Measurements from ENCODE around the gene HAUS7.

The HAUS7 gene

GRCh38 chrX:153439977-153440376 lies 30.4 kb downstream of the HAUS7 start:
- Histone ChIP-seq H3K4me3 (ENCODE audit: low read depth, low read length) (no peak overlapping the region), H3K9me3 (ENCODE audit: severe bottlenecking) (peaks cover 2% of the 10 kb centered on the region), H3K27me3 (ENCODE audit: insufficient read depth, low read depth, severe bottlenecking) (peaks cover 29% of the 10 kb centered on the region), H3K27ac (no peak overlapping the region), H3K36me3 (no peaks in the 10 kb centered on the region)
- DNase-seq = no peak
- no peak for TF ChIP-seq CTCF (IDR thresholded peaks at IDR 0.05; ENCODE audit: low read depth, low read length)

GRCh38 chrX:153438532-153438931 lies 31.8 kb downstream of the HAUS7 start:
- TF ChIP-seq CTCF (IDR thresholded peaks at IDR 0.05; ENCODE audit: low read depth, low read length) = peak; percentile 66
- H3K4me3 ChIP-seq (ENCODE audit: low read depth, low read length) = no peak overlapping the region
- DNase-seq = peak; percentile 47
- no peaks in the 10 kb centered on the region for H3K36me3 ChIP-seq
- peaks cover 31% of the 10 kb centered on the region for H3K27me3 ChIP-seq (ENCODE audit: insufficient read depth, low read depth, severe bottlenecking)
- H3K9me3 ChIP-seq (ENCODE audit: severe bottlenecking) = peaks cover 2% of the 10 kb centered on the region
- no peak overlapping the region for H3K27ac ChIP-seq

GRCh38 chrX:153435845-153436244 lies 34.5 kb downstream of the HAUS7 start:
- Histone ChIP-seq H3K27ac (no peak overlapping the region), H3K27me3 (ENCODE audit: insufficient read depth, low read depth, severe bottlenecking) (peaks cover 52% of the 10 kb centered on the region), H3K9me3 (ENCODE audit: severe bottlenecking) (peaks cover 8% of the 10 kb centered on the region), H3K36me3 (no peaks in the 10 kb centered on the region), H3K4me3 (ENCODE audit: low read depth, low read length) (no peak overlapping the region)
- no peak for TF ChIP-seq CTCF (IDR thresholded peaks at IDR 0.05; ENCODE audit: low read depth, low read length)
- DNase-seq = no peak

- Histone ChIP-seq H3K36me3 (no peaks in the 10 kb centered on the region), H3K4me3 (ENCODE audit: low read depth, low read length) (no peak overlapping the region), H3K9me3 (ENCODE audit: severe bottlenecking) (peaks cover 13% of the 10 kb centered on the region), H3K27me3 (ENCODE audit: insufficient read depth, low read depth, severe bottlenecking) (peaks cover 49% of the 10 kb centered on the region), H3K27ac (no peak overlapping the region)
- DNase-seq = no peak
- no peak for TF ChIP-seq CTCF (IDR thresholded peaks at IDR 0.05; ENCODE audit: low read depth, low read length)
Observed at GRCh38 chrX:153434801-153435200, 35.6 kb downstream of the HAUS7 start.

- H3K27me3 ChIP-seq (ENCODE audit: insufficient read depth, low read depth, severe bottlenecking) = peaks cover 53% of the 10 kb centered on the region
- no peak for TF ChIP-seq CTCF (IDR thresholded peaks at IDR 0.05; ENCODE audit: low read depth, low read length)
- peaks cover 12% of the 10 kb centered on the region for H3K9me3 ChIP-seq (ENCODE audit: severe bottlenecking)
- DNase-seq = no peak
- H3K36me3 ChIP-seq = no peaks in the 10 kb centered on the region
- H3K27ac ChIP-seq = no peak overlapping the region
- H3K4me3 ChIP-seq (ENCODE audit: low read depth, low read length) = no peak overlapping the region
Observed at GRCh38 chrX:153433781-153434285, 36.5 kb downstream of the HAUS7 start.

GRCh38 chrX:153433161-153433680 lies 37.2 kb downstream of the HAUS7 start:
- no peak for TF ChIP-seq CTCF (IDR thresholded peaks at IDR 0.05; ENCODE audit: low read depth, low read length)
- no peak overlapping the region for H3K4me3 ChIP-seq (ENCODE audit: low read depth, low read length)
- peaks cover 53% of the 10 kb centered on the region for H3K27me3 ChIP-seq (ENCODE audit: insufficient read depth, low read depth, severe bottlenecking)
- no peak for DNase-seq
- H3K9me3 ChIP-seq (ENCODE audit: severe bottlenecking) = peaks cover 13% of the 10 kb centered on the region
- no peak overlapping the region for H3K27ac ChIP-seq
- no peaks in the 10 kb centered on the region for H3K36me3 ChIP-seq
